ENCODE results near the gene POLR3G.

- TF ChIP-seq CTCF (IDR thresholded peaks at IDR 0.05): no peak
- no peak for TF ChIP-seq REST (IDR thresholded peaks at IDR 0.05; ENCODE audit: insufficient read depth in 1 of 2, low read depth in 2 of 2, low read length in 1 of 2)
Observed at GRCh38 chr5:90546216-90546837, 71.7 kb downstream of the POLR3G start.
